ENCODE data around the gene PNKP.
A peak's percentile ranks its signal among the peaks of the same experiment; 100 is the strongest.

PNKP gene

GRCh38 chr19:49892716-49893115 is 25.3 kb upstream of the PNKP start:
- ChIA-PET CTCF (no interaction called here), POLR2A (interaction anchor here (1.4 to 3.7 kb wide), 4 partner anchors 12 to 37 kb away, joined by 3 to 27 read pairs (median 6); partner anchors contain the start of genes AKT1S1, ATF5, NUP62 and TBC1D17)
- TF ChIP-seq ZFP3 (tag by site-specific recombination; IDR thresholded peaks at IDR 0.05; ENCODE audit: low read depth) (0 out of 2 replicates have a peak, but pooled peaks have one; percentile 52), ZNF280D (tag by site-specific recombination; IDR thresholded peaks at IDR 0.05) (no peak), ZNF521 (tag by site-specific recombination; IDR thresholded peaks at IDR 0.05) (no peak), KLF1 (tag by site-specific recombination; IDR thresholded peaks at IDR 0.05) (0 out of 2 replicates have a peak, but pooled peaks have one; percentile 18)
- Histone ChIP-seq H3K4me3 (ENCODE audit: low read depth, low read length) (no peak overlapping the region), H3K27ac (ENCODE audit: extremely low read depth, low read depth, low read length) (no peak overlapping the region), H3K4me1 (ENCODE audit: control insufficient read depth, insufficient read depth, low read length) (no peaks in the 10 kb centered on the region), H3K36me3 (ENCODE audit: control insufficient read depth in 2 of 2, insufficient read depth in 1 of 2, low read length in 2 of 2) (no peaks in the 10 kb centered on the region; a peak in 1 of 3 replicates), H3K9me3 (ENCODE audit: control insufficient read depth, insufficient read depth, low read depth, low read length) (no peaks in the 10 kb centered on the region)

DNA sequence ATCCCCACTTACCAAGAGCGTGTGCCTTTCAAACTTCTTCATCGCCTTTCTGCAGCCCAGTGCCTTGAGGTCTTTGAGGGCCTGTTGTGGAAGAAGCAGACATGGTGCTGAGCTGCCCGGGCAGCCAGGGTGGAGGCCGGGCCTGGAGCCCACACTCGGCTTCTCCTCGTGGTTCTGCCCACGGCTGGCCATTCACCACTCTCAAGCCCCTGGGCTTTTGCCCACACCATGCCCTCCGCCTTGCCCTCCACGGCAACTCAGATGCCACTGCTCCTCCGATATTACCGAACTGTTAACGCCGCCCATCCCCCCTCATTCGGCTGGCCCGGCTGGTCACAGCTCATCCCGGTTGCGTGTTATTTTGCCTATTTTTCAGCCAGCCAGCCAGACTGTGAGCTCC is 24.0 kb upstream of the PNKP start:
- Histone ChIP-seq H3K36me3 (ENCODE audit: control insufficient read depth in 2 of 2, insufficient read depth in 1 of 2, low read length in 2 of 2) (no peaks in the 10 kb centered on the region; a peak in 1 of 3 replicates), H3K4me3 (ENCODE audit: low read depth, low read length) (no peak overlapping the region), H3K4me1 (ENCODE audit: control insufficient read depth, insufficient read depth, low read length) (no peaks in the 10 kb centered on the region), H3K27ac (ENCODE audit: extremely low read depth, low read depth, low read length) (peak overlapping the region; percentile 17; the same call in 1 of the 2 replicates), H3K9me3 (ENCODE audit: control insufficient read depth, insufficient read depth, low read depth, low read length) (no peaks in the 10 kb centered on the region)
- no peak for TF ChIP-seq ZNF157 (tag by site-specific recombination; IDR thresholded peaks at IDR 0.05)
- no peak for TF ChIP-seq ZNF221 (tag by site-specific recombination; IDR thresholded peaks at IDR 0.05; ENCODE audit: borderline replicate concordance)
- TF ChIP-seq, protein P1, sequence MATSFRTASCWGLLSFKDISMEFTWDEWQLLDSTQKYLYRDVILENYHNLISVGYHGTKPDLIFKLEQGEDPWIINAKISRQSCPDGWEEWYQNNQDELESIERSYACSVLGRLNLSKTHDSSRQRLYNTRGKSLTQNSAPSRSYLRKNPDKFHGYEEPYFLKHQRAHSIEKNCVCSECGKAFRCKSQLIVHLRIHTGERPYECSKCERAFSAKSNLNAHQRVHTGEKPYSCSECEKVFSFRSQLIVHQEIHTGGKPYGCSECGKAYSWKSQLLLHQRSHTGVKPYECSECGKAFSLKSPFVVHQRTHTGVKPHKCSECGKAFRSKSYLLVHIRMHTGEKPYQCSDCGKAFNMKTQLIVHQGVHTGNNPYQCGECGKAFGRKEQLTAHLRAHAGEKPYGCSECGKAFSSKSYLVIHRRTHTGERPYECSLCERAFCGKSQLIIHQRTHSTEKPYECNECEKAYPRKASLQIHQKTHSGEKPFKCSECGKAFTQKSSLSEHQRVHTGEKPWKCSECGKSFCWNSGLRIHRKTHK (tag by site-specific recombination; IDR thresholded peaks at IDR 0.05) = no peak
- TF ChIP-seq ZNF350 (tag by site-specific recombination; IDR thresholded peaks at IDR 0.05) = no peak
- no peak for TF ChIP-seq ZNF488 (tag by site-specific recombination; IDR thresholded peaks at IDR 0.05)
- TF ChIP-seq ZBTB20 (tag by site-specific recombination; IDR thresholded peaks at IDR 0.05) = no peak
- TF ChIP-seq ZNF747 (tag by site-specific recombination; IDR thresholded peaks at IDR 0.05) = no peak
- TF ChIP-seq, protein P2, sequence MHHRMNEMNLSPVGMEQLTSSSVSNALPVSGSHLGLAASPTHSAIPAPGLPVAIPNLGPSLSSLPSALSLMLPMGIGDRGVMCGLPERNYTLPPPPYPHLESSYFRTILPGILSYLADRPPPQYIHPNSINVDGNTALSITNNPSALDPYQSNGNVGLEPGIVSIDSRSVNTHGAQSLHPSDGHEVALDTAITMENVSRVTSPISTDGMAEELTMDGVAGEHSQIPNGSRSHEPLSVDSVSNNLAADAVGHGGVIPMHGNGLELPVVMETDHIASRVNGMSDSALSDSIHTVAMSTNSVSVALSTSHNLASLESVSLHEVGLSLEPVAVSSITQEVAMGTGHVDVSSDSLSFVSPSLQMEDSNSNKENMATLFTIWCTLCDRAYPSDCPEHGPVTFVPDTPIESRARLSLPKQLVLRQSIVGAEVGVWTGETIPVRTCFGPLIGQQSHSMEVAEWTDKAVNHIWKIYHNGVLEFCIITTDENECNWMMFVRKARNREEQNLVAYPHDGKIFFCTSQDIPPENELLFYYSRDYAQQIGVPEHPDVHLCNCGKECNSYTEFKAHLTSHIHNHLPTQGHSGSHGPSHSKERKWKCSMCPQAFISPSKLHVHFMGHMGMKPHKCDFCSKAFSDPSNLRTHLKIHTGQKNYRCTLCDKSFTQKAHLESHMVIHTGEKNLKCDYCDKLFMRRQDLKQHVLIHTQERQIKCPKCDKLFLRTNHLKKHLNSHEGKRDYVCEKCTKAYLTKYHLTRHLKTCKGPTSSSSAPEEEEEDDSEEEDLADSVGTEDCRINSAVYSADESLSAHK (tag by site-specific recombination; IDR thresholded peaks at IDR 0.05) = no peak
- TF ChIP-seq SP3 (tag by site-specific recombination; IDR thresholded peaks at IDR 0.05) = no peak
- ChIA-PET POLR2A (interaction anchor here (0.7 to 3.7 kb wide), 7 partner anchors 11 to 38 kb away, joined by 4 to 27 read pairs (median 4); partner anchors contain the start of genes AKT1S1, ATF5, NUP62 and TBC1D17), CTCF (no interaction called here)

Data from HEK293 (cell line).